Endothelial cell of umbilical vein (primary cell): ENCODE measurements around the gene XPNPEP2.

Experiments
- CTCF ChIP-seq, 2 donors: IDR thresholded peaks; 1 replicate in 1 of 2; 2 replicates in 1 of 2; pipeline ENCODE4 v1.5.1; 2011; ENCODE audit warnings: low read length in 2 of 2, mild to moderate bottlenecking in 2 of 2, moderate library complexity in 2 of 2, control low read depth in 1 of 2, inconsistent platforms in 1 of 2, low read depth in 1 of 2; ENCODE audit not compliant: insufficient read depth in 1 of 2; ENCODE audit errors: extremely low read depth in 1 of 2
- EZH2 ChIP-seq: IDR thresholded peaks from 2 replicates; pipeline ENCODE4 v1.6.1; 2012; ENCODE audit warnings: borderline replicate concordance, low read depth, mild to moderate bottlenecking, moderate library complexity, low read length, inconsistent platforms; ENCODE audit not compliant: severe bottlenecking
- GATA2 ChIP-seq: IDR thresholded peaks from 2 replicates; pipeline ENCODE4 v1.7.0; 2011; ENCODE audit warnings: low read depth, mild to moderate bottlenecking, moderate library complexity, mixed read lengths, low read length; ENCODE audit not compliant: insufficient read length, insufficient read depth
- MAX ChIP-seq: IDR thresholded peaks from 2 replicates; pipeline ENCODE4 v1.6.1; 2011; ENCODE audit not compliant: insufficient read depth, insufficient read length
- POLR2A ChIP-seq: IDR thresholded peaks from 2 replicates; pipeline ENCODE4 v1.6.1; 2012; ENCODE audit warnings: low read depth, mild to moderate bottlenecking, control low read depth, low read length

- TF ChIP-seq CTCF (IDR thresholded peaks at IDR 0.05; ENCODE audit: extremely low read depth in 1 of 2, insufficient read depth in 1 of 2, low read depth in 1 of 2, low read length in 2 of 2), result no peak
- TF ChIP-seq POLR2A, result no peak
- no peak for TF ChIP-seq MAX
- no peak for TF ChIP-seq GATA2
- TF ChIP-seq EZH2, result no peak
Measured at GRCh38 chrX:129694805-129695204, 44.0 kb upstream of the XPNPEP2 start.
